B cell (primary cell): ENCODE results near the gene ALDH1B1. TPM values are rescaled to one million over a fixed set of nuclear protein-coding genes. Genes with fewer than 3 reads are reported as not detected.
A peak's percentile ranks its signal among the peaks of the same experiment; 100 is the strongest.

Source experiments
- ATAC-seq: fragments of 200-7000 bp; cut with Tn5 transposase; one replicate; pipeline ENCODE4 v1.10.0; 2021; ENCODE audit warnings: low read depth, mild to moderate bottlenecking, moderate number of reproducible peaks, moderate library complexity
- CTCF ChIA-PET: fragments of 350-600 bp; sonication (Branson Sonifier 250); formaldehyde crosslinking; loops from one replicate; lab custom pipeline; 2021; ENCODE audit warnings: antibody characterized with exemption, inconsistent platforms; lab: Charles Lee
- POLR2A ChIA-PET: fragments of 350-600 bp; sonication (Branson Sonifier 250); formaldehyde crosslinking; loops from one replicate; lab custom pipeline; 2021; ENCODE audit warnings: antibody characterized with exemption; lab: Charles Lee
- DNase-seq: peaks from one replicate; pipeline ENCODE4 v3.0.0; 2013
- H2AFZ ChIP-seq: 2 replicates; pipeline ENCODE4 v1.6.1; 2012; ENCODE audit warnings: mild to moderate bottlenecking, low read depth, low read length; ENCODE audit not compliant: insufficient read depth, poor library complexity, severe bottlenecking
- H3K27ac ChIP-seq, 2 donors: 1 replicate in 1 of 2; 2 replicates in 1 of 2; pipeline ENCODE4 v1.5.1; 2012 to 2013; ENCODE audit warnings: low read length in 2 of 2, mild to moderate bottlenecking in 2 of 2, moderate library complexity in 1 of 2
- H3K27me3 ChIP-seq, 4 experiments: fragments of 200-600 bp in 1 of 4; sonication (generic) in 1 of 4; replicated peaks in 1 of 4; 1 replicate in 2 of 4; 2 replicates in 2 of 4; pipeline versions ENCODE4 v1.6.1 to v1.7.0; 2013 to 2016; ENCODE audit warnings: low read length in 3 of 4, mild to moderate bottlenecking in 2 of 4, mixed read lengths in 1 of 4, moderate library complexity in 1 of 4; ENCODE audit not compliant: insufficient read depth in 4 of 4, control insufficient read depth in 3 of 4; ENCODE audit errors: control extremely low read depth in 1 of 4
- H3K36me3 ChIP-seq, 2 experiments: replicated peaks in 1 of 2; 1 replicate in 1 of 2; 2 replicates in 1 of 2; pipeline versions ENCODE4 v1.6.1 to v1.7.1; 2013; ENCODE audit warnings: low read length in 1 of 2; ENCODE audit not compliant: insufficient read depth in 2 of 2, control insufficient read depth in 1 of 2; ENCODE audit errors: control extremely low read depth in 1 of 2, extremely low read depth in 1 of 2
- H3K4me1 ChIP-seq, 2 donors: fragments of 200-600 bp in 1 of 2; sonication (generic) in 1 of 2; 1 replicate in 1 of 2; 2 replicates in 1 of 2; pipeline versions ENCODE4 v1.5.1 to v1.6.1; 2013 to 2017; ENCODE audit warnings: low read length in 2 of 2; ENCODE audit not compliant: control insufficient read depth in 2 of 2, insufficient read depth in 2 of 2
- H3K4me2 ChIP-seq: replicated peaks from 2 replicates; pipeline ENCODE3; 2012; ENCODE audit warnings: mild to moderate bottlenecking, low read depth, low read length; ENCODE audit not compliant: poor library complexity, severe bottlenecking
- H3K4me3 ChIP-seq, 5 experiments: fragments of 200-600 bp in 1 of 5; sonication (generic) in 1 of 5; 1 replicate in 3 of 5; 2 replicates in 2 of 5; pipeline versions ENCODE4 v1.5.1 to v1.7.0; 2011 to 2016; ENCODE audit warnings: low read length in 4 of 5, mild to moderate bottlenecking in 4 of 5, low read depth in 2 of 5, control low read depth in 1 of 5, moderate library complexity in 1 of 5; ENCODE audit not compliant: insufficient read depth in 1 of 5; ENCODE audit errors: control extremely low read depth in 1 of 5, extremely low read depth in 1 of 5
- H3K79me2 ChIP-seq: fragments of 200-600 bp; sonication (generic); one replicate; pipeline ENCODE4 v1.6.0; 2016; ENCODE audit warnings: low read length; ENCODE audit not compliant: control insufficient read depth, insufficient read depth
- H3K9ac ChIP-seq: fragments of 200-600 bp; sonication (generic); 2 replicates; pipeline ENCODE4 v1.6.1; 2017; ENCODE audit warnings: mild to moderate bottlenecking, low read length, moderate library complexity
- H3K9me3 ChIP-seq, 3 donors: one replicate each; pipeline versions ENCODE4 v1.6.1 to v1.7.1; 2013; ENCODE audit warnings: low read length in 2 of 3; ENCODE audit not compliant: control insufficient read depth in 2 of 3, insufficient read depth in 1 of 3; ENCODE audit errors: control extremely low read depth in 1 of 3
- H4K20me1 ChIP-seq: 2 replicates; pipeline ENCODE4 v1.6.0; 2012; ENCODE audit warnings: mild to moderate bottlenecking, low read length; ENCODE audit not compliant: insufficient read depth, control insufficient read depth, poor library complexity, severe bottlenecking
- H3K27ac Mint-ChIP-seq: one replicate; pipeline ENCODE4 v1.8.0; 2021; ENCODE audit warnings: mixed read lengths
- H3K27me3 Mint-ChIP-seq: one replicate; pipeline ENCODE4 v1.8.0; 2021; ENCODE audit warnings: mixed read lengths
- H3K4me1 Mint-ChIP-seq: one replicate; pipeline ENCODE4 v1.8.0; 2021; ENCODE audit warnings: mixed read lengths
- H3K4me3 Mint-ChIP-seq: one replicate; pipeline ENCODE4 v1.8.0; 2021; ENCODE audit warnings: mixed read lengths
- H3K9me3 Mint-ChIP-seq: one replicate; pipeline ENCODE4 v1.8.0; 2022; ENCODE audit warnings: mixed read lengths; ENCODE audit not compliant: insufficient read depth
- EZH2 ChIP-seq: IDR thresholded peaks from 2 replicates; pipeline ENCODE4 v1.6.1; 2012; ENCODE audit warnings: borderline replicate concordance, low read depth, mild to moderate bottlenecking, moderate library complexity, low read length; ENCODE audit not compliant: insufficient read depth, poor library complexity, severe bottlenecking
- WGBS: methylation state at CpG from one replicate; pipeline ENCODE4 v1.1.5; 2013; ENCODE audit warnings: missing lambda C conversion rate; ENCODE audit not compliant: insufficient coverage; 5-methylcytosine and 5-hydroxymethylcytosine counted together
- intact Hi-C: fragments of 100-400 bp; cut with micrococcal nuclease; formaldehyde crosslinking; loops from one replicate; pipeline ENCODE4 v1.10.0; 2022
- polyA plus RNA-seq: library from polyadenylated mRNA; depleted of rRNA; stranded (reverse); fragments of >200 nt; gene quantifications from 2 replicates; pipeline ENCODE4 v1.2.3, GENCODE V29; 2012
- total RNA-seq, 2 donors: library from RNA; stranded (reverse); fragments of 120-200 nt in 1 of 2; gene quantifications; 1 replicate in 1 of 2; 2 replicates in 1 of 2; pipeline versions ENCODE4 v1.2.3 to v1.2.4, GENCODE V29; 2013 to 2022
- TF ChIP-seq, protein P1 (sequence below): fragments of 200-600 bp; IDR thresholded peaks from one replicate; pipeline ENCODE4 v1.8.0; 2022; ENCODE audit warnings: antibody characterized with exemption, mild to moderate bottlenecking

Gene ALDH1B1
- total and polyA plus RNA-seq, 2 donors (not counting 1 experiment from before 2014, with no cell fraction given): 0.81 to 4.8 TPM

DNA sequence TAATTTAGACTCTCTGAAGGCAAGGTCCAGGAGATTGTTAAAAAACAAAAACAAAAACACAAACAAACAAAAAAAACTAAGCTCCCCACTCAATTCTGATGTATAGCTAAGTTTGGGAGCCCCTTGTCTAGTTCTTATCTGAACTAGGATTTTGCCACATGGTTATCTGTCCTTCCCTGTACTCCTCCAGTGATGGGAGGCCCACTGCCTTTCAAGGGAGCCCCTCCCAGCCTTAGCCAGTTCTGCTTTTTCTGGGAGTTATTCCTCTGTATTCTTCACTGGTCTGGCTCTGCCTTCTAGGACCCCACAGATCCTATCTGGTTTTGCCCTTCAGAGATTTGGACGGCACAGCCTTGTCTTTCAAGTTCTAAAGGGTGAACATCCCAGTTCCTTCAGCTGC is 2.1 kb upstream of the ALDH1B1 start:
- Mint-ChIP-seq H3K9me3 (no peaks in the 10 kb centered on the region), H3K27me3 (peaks cover 13% of the 10 kb centered on the region), H3K4me3 (no peak overlapping the region), H3K4me1 (peaks cover 21% of the 10 kb centered on the region), H3K27ac (no peak overlapping the region)
- Histone ChIP-seq H3K4me1 (peaks cover 6 to 13% of the 10 kb centered on the region in 2 donors), H4K20me1 (no peaks in the 10 kb centered on the region), H3K27me3 (peaks cover 0 to 3% (median 0%) of the 10 kb centered on the region in 4 experiments), H3K79me2 (no peaks in the 10 kb centered on the region), H3K36me3 (no peaks in the 10 kb centered on the region), H3K27ac (no peak overlapping the region), H3K9me3 (peaks cover 0 to 3% (median 0%) of the 10 kb centered on the region in 3 donors), H2AFZ (no peak overlapping the region), H3K4me3 (no peak overlapping the region), H3K9ac (no peak overlapping the region), H3K4me2 (no peak overlapping the region)
- no peak for DNase-seq
- TF ChIP-seq, protein P1, sequence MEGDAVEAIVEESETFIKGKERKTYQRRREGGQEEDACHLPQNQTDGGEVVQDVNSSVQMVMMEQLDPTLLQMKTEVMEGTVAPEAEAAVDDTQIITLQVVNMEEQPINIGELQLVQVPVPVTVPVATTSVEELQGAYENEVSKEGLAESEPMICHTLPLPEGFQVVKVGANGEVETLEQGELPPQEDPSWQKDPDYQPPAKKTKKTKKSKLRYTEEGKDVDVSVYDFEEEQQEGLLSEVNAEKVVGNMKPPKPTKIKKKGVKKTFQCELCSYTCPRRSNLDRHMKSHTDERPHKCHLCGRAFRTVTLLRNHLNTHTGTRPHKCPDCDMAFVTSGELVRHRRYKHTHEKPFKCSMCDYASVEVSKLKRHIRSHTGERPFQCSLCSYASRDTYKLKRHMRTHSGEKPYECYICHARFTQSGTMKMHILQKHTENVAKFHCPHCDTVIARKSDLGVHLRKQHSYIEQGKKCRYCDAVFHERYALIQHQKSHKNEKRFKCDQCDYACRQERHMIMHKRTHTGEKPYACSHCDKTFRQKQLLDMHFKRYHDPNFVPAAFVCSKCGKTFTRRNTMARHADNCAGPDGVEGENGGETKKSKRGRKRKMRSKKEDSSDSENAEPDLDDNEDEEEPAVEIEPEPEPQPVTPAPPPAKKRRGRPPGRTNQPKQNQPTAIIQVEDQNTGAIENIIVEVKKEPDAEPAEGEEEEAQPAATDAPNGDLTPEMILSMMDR: no peak
- no peak for TF ChIP-seq EZH2
- 100% methylated on average over 1 of the region's 1 CpG for WGBS
- CTCF ChIA-PET: interaction anchor here (1.0 kb wide), 1 partner anchor 302 kb away, joined by 3 read pairs; no protein-coding TSS in a partner anchor
- ATAC-seq: no peak
- intact Hi-C loops: no loop called here
- POLR2A ChIA-PET: no interaction called here

DNA sequence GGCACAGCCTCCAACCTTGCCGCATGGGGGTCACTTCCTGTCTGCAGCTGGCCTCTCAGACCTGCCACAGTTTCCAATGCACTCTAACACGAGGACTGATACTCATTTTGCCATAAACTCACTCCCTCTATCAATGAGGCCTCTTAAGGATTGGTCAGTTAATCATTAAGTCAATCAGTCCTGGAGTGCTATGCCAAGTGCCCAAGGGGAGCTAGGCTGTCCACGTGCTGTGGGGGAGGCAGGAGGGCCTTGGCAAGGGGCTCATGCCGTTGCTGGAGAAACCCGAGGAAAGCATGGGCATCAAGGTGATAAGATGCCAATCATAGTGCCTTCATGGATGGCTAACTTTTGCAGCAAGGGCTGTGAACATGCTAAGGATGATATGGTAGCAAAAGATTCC is 1.7 kb upstream of the ALDH1B1 start:
- H3K4me3 Mint-ChIP-seq: peak overlapping the region; percentile 90
- Histone ChIP-seq H3K9ac (no peak overlapping the region), H3K27me3 (peaks cover 0 to 3% (median 0%) of the 10 kb centered on the region in 4 experiments), H3K4me1 (peaks cover 6 to 13% of the 10 kb centered on the region in 2 donors), H4K20me1 (no peaks in the 10 kb centered on the region), H3K27ac (no peak overlapping the region), H3K4me2 (no peak overlapping the region), H3K9me3 (peaks cover 0 to 4% (median 0%) of the 10 kb centered on the region in 3 donors), H3K4me3 (no peak overlapping the region), H3K79me2 (no peaks in the 10 kb centered on the region), H2AFZ (no peak overlapping the region), H3K36me3 (no peaks in the 10 kb centered on the region)
- TF ChIP-seq, protein P1: no peak
- no peak for DNase-seq
- no peak overlapping the region for H3K27ac Mint-ChIP-seq
- H3K4me1 Mint-ChIP-seq: peaks cover 21% of the 10 kb centered on the region
- ATAC-seq: no peak
- POLR2A ChIA-PET: no interaction called here
- CTCF ChIA-PET: interaction anchor here (1.0 kb wide), 1 partner anchor 303 kb away, joined by 3 read pairs; no protein-coding TSS in a partner anchor
- WGBS: 89% methylated on average over 4 of the region's 5 CpGs
- intact Hi-C loops: no loop called here
- H3K9me3 Mint-ChIP-seq: no peaks in the 10 kb centered on the region
- peaks cover 13% of the 10 kb centered on the region for H3K27me3 Mint-ChIP-seq
